DMS153 (cell line): ENCODE data around the gene HAP1.

Experiments used
- DNase-seq: peaks from one replicate; lab custom pipeline; 2025; lab: John Stamatoyannopoulos, UW

The HAP1 gene

DNA sequence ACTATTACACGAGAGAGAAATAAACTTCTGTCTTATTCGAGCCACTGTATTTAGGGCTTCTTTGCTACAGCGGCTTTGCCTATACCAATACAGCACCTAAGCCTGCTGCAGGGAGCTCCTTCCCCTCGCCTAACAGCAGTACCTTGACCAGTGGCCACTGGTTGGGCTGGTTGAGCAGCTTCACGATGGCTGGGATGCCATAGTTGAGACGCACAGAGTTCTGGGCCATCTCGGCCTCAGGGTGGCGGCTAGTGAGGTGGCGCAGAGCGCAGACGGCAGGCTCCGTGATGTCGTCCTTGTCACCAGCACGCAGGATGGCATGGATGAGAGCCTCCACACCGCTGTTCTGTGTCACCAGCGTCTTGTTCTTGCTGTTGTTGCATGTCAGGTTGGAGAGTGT lies 28.4 kb upstream of the HAP1 start:
- DNase-seq: no peak

DNA sequence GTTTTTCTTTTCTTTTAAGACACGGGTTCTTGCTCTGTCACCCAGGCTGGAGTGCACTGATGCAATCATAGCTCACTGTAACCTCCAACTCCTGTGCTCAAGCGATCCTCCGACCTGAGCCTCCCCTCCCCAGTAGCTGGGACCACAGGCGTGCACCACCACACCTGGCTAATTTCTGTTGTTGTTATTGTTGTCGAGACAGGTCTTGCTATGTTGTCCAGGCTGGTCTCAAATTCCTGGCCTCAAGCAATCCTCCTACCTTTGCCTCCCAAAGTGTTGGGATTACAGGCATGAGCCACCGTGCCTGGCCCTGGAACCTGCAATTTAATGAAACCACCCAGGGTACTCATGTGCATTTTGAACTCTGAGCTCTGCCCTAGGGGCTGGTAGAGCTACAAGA lies 27.9 kb upstream of the HAP1 start:
- DNase-seq: no peak

DNA sequence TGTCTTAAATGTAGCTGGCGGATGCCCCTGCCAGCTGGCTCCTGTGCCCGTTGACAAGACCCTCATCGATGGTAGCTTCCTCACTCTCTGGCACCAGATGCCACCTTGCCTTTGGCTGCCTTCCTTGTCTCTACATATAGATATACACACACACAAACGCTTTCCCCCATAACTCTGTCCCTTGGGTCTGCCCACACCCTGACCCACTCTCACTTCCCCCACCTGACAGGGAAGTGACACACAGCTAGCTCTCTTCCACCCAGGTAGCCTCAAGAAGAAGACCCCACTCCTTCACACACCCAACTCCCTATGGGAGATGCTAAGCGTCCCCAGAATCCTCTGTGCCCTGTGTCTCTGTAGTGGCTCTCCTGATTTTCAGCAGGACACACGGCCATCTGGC lies 26.4 kb upstream of the HAP1 start:
- no peak for DNase-seq

DNA sequence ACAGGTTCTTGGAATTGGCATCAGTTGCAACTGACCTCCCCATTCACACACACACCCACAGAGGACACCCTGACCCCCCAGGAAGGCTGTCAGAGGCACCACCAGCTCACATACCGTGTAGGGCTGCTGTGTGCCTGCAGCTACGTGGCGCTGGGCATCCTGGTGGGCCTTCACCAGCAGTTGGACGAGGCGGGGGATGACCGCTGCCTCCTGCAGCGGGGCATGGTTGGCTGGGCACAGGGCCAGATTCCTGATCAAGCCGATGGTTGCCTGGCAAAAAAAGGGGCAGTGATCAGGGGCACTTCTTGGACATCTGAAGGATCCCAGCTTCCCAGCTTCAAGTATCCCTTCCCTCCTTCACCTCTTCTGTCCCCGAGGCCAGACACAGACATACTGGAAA lies 24.2 kb upstream of the HAP1 start:
- DNase-seq: no peak

DNA sequence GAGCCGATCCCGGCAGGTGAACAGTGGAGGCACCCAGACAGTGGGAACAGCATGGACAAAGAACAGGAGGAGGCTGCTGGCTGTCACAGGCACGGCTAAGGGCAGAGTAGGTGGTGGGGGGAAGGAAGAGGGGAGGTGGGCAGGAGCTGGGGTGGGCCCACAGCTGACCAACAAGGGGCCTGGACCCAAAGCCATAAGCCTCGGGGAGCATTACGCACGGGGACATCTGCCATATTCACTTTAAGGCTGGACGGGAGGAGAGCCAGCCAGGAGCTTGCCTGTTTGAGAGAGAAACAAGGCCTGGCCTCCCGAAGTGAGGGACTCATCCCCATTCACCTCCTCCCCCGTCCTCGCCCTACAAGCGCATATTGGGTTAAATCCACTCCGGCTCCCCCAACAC lies 19.6 kb upstream of the HAP1 start:
- no peak for DNase-seq

DNA sequence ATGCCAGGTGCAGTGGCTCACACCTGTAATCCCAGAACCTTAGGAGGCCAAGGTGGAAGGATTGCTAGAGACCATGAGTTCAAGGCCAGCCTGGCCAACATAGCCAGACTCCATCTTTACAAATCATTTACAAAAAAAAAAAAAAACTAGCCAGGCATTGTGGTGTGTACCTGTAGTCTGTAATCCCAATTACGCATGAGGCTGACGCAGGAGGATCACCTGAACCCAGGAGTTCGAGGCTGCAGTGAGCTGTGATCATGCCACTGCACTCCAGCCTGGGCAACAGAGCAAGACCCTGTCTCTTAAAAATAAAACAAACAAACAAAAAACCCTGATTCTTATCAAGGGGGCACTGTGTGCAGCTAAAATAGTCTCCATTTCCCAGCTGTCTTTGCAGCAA lies 16.8 kb upstream of the HAP1 start:
- DNase-seq: no peak

DNA sequence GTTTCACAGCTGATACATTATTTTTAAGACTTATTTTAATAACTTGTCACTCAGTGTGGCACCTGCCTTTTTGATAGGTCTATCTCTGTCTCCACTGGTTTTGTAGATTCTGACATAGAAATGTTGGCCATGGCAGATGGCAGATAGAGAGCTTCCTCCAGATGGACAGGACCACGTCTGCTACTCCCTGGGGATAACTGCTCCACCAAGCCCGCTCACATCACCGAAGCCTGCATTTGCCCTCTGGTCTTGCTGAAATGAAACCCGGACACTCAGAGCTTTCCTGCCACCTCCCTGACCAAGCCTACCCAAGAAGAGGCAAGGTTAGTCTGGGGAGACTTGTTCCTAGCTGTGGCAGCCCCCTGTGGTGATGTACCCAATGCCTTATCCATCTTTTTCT lies 16.4 kb upstream of the HAP1 start:
- DNase-seq: no peak

DNA sequence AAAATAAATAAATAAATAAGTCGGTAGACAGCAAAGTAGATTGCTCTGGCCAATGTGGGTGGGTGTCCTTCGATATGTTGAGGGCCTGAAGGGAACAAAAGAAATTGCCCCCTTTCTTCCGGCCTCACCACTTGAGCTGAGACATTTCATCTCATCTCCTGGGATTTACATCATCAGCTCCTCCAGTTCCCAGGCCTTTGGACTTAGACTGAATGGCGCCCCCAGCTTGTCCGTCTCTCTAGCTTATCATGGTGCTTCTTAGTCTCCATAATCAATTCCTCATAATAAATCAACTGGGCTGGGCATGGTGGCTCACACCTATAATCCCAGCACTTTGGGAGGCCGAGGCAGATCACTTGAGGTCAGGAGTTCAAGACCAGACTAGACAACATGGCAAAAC lies 13.8 kb upstream of the HAP1 start:
- DNase-seq: no peak

DNA sequence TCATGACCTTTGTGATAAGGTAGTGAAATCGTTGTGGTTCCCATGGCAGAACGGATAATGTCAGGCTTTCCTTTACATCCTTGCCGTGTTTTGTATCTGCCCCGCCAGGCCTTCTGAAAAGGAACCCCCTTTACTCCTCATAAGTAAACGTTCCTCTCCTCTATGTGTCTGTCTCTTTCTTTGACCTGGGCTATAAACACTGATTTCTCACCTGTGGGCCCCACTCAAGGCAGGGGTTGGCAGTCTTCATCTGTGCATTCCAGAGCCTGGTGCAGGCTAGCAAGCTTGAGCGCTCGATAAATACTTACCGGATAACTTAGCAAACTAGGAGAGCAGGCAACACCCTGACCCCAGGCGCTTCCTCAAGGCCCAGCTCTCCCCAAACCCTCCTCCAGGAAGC lies 7.3 kb upstream of the HAP1 start:
- no peak for DNase-seq

DNA sequence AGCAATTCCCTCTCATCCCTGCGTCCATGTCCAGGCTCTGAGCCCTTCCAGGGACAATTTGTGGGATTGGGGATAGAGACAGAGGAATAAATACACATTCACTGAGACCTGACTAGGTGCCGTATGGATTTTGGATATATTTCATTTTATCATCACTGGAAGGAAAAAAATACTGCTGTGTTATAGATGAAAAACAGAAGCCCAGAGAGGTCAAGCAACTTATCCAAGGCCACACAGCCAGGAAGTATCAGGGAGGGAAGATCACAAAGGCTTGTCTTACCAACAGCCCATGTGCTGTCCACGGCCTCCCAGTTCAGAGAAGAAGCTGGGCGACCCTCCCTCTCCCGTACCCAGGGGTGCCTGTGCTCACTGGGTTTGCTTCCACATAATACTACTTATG lies 6.1 kb upstream of the HAP1 start:
- no peak for DNase-seq

DNA sequence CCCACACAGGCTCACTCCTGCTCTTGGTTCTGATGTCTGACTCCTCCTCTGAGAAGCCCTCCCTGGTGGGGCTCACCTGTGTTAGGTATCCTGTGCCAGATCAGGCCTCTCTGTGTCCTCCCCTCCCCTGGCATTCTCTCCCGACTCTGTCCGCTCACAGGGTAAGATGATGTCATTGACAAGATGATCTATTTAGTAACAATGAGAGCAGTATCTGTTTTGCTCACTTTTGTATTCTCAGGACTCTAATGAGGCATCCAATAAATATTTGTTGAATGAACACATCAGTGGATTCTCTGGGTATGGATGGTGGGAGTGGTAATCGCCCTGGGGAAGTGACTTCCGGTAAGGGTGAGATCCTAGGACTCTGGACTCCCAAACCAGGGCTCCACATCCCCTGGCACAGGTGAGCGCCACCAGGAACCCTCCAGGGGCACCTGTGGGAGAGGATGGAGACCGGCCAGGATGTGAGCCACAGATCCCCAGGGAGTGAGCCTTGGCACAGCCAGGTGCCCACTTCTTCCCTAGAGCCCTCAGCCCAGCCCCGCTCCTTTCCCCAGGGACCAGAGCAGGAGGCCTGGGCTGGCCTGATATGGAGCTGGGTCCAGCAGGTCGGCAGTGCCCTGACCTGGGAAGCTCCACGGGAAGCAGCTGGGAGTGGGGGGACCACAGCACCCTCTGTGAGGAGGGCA lies 5.4 kb upstream of the HAP1 start:
- peak; percentile 95 for DNase-seq

DNA sequence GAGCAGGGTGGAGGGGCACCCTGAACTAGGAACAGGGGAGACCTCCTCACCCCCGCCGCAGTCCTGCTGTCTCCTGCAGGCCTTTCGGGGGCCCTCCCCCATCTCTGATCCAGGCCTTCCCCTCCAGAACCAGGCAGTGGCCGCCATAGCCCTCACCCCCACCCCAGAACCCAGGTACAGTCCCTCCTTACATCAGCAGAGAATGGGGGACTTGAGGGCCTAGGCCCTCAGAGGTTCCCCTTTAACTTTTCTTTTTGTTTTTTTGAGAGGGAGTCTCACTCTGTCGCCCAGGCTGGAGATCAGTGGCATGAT lies 4.3 kb upstream of the HAP1 start:
- DNase-seq: no peak

DNA sequence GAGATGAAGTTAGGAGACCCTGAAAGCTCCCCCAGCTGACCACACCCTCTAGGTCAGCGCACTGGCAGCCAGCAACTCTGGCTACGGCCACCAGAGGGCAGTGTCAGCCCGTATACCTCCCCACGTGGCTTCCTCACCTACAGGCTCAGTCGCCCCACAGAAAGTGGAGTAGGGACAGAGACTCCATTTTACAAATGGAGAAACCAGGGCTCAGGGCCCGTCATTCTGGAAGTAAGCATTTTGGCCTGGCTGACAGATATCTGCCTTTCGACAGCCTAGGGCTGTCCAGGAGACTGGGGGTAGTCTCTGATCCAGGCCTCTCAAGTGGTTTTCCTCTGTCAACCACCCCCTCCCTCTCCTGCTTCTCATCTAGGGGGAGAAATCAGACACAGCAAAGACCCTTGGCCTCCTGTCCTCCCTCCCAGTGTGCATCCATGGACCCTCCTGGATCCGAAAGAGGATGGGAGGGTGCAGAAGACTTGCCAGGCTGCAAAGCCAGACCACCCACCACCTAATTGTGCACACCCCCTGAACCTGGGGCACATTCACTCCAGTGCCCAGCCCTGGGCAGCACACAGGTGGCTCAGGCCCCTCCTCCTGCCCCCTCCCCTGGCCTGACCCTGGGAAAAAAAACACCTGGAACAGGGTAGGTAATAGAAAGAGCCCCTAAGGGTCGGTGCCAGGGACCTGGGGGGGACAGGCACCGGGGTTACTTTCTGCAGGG lies 3.8 kb upstream of the HAP1 start:
- peak; percentile 59 for DNase-seq

DNA sequence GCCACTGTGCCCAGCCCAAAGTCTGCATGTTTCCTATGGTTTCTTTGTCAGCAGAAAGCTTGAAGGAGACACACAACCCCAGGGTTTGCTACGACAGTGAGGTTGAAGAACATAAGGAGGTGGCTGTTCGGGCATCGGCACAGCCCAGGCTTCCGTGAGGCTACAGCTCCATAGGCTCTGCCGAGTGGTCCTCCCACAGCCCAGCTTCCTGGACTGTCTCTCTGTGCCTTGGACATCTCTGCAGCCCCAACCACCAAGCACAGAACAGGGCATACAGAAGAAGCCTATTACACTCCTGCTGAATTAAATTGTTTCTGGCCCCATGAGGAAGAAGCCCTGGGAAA lies 3.2 kb upstream of the HAP1 start:
- DNase-seq: no peak

DNA sequence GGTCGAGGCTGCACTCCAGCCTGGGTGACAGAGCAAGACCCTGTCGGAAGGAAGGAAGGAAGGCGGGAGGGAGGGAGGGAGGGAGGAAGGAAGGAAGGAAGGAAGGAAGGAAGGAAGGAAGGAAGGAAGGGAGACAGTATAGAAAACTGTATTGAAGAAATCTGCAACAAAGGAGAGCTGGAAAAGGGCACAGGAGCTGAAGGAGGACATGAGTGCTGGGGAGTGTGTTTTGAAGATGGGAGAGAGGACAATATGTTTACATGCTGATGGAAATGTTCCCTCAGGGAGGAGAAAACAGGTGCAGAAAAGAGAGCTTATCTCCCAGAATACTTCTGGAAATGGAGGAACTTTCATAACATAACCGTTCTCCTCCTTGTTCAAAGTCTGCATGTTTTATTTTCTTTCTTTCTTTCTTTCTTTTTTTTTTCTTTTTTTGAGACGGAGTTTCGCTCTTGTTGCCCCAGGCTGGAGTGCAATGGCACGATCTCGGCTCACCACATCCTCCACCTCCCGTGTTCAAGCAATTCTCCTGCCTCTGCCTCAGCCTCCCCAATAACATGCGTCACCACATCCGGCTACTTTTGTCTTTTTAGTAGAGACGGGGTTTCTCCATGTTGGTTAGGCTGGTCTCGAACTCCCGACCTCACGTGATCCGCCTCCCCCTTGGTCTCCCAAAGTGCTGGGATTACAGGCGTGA lies 2.7 kb upstream of the HAP1 start:
- DNase-seq: no peak

DNA sequence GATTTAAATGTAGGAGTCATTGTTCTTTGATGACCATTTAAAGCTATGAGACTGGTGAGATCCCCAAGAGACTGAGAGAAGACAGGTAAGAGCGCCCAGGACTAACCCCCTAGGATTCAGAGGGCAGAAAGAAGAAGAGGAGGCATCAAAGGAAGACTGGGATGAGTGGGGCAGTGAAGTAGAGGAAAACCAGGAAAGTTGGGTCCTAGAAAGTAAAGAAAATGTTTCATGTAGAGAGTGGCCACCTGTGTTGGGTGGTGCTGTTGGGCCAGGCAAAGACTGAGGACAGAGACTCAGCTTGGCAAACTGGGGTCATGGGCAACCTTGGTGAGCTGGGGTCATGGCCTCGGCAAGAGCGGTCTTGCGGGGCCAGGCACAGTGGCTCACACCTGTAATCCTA lies 1.3 kb upstream of the HAP1 start:
- DNase-seq: no peak

DNA sequence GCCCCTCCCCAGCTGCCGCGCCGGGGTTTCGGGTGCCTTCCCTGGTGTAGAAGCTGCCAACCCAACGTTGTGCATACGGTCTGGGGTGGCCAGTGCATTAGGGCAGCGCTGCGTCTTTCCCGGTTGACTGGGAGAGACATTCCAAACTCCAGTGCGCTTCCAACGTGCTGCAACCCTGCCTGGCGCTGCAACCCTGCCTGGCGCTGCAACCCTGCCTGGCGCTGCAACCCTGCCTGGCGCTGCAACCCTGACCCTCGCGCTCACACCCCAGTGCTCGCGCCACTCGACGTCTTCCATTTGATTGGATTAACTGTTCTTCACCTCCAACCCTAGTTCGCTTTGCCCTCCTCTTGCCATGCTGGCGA lies 488 bp upstream of the HAP1 start:
- no peak for DNase-seq

DNA sequence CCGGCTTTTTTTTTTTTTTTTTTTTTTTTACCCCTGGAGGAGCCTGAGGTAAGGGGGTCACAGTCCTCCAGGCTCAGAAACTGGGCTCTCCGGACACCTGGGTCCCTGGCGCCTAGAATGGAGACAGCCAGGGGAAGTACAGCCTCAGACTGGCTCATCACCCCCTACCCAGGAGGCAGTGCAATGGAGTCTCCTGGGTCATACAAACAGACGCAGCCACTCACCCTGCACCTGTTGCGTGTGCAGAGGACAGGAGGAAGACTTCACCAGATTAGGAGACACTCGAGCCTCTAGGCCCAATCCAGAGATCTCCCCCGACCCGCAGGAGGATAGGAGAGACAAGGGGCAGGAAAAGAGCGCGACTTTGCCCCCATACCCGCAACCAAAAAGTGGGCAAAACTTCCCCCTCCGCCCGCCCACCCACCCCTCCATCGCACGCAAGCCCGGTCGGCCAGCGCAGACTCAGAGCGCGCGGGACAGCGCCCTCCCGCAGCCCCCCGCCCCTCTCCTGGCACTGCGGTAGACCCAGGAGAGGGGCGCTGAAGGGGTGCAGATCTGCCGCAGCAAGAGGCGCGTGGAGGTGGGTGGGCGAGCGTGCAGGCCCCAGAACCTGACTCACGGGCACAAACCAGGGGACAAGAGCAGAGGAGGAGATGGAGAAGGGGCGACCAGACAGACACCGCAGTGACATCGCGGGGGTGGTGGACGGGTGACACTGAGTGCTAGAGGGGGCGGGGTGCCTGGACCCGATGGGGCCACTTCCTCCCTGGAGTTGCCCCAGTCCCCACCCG lies 900 bp downstream of the HAP1 start:
- DNase-seq: no peak

DNA sequence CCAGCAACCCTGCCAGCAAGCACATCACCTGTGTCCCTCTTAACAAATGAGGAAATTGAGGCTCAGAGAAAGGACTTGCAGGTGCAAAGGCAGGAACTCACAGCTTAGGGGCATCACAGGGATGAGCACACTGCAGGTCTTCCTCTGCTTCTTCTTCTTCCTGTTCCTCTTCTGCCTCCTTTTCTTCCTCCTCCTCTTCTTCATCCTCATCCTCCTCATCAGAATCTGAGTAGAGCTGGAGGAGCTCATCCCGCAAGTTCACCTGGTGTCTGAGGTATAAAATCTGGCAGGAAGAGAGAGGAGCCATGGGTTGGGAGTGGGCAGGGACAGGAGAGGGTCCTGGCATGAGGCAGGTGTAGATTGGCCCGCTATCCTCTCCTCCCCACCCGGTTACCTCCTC lies 2.6 kb downstream of the HAP1 start:
- DNase-seq: no peak

DNA sequence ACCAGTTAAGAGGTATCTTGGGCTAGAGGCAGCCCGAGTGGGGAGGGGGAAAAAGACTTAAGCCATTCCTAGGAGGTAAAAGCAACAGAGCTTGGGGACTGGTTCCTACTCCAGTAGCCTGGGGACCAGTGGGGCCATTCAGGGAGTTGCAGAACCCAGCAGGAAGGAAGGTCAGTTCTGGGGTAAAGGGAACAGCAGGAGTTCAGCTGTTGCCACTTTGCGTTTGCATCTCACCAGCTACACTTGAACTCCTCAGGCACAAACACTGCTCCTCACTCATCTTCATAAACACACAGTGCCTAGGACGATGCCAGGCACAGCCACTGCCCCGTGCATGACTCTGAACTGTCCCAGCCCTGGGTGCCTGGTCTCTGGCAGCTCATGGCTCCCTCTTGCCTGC lies 4.0 kb downstream of the HAP1 start:
- DNase-seq: no peak

DNA sequence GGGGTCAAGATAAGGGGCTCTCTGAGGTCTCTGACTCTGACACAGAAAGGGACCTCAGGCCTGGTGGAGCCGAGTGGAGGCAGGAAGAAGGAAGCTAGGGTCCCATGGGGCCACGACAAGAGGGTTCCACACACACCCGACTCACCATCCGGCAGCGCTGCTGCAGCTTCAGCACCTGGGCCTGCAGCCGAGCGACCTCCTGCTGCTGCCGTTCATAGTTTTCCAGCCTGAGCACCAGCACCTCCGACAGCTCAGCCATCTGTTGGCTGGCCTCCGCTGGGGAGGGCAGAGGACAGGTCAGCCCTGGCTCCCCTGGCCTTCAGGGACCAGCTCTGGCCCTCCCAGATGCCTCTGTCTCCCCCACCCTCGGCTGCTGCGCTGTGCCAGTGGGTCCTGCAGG lies 6.4 kb downstream of the HAP1 start:
- DNase-seq: no peak

DNA sequence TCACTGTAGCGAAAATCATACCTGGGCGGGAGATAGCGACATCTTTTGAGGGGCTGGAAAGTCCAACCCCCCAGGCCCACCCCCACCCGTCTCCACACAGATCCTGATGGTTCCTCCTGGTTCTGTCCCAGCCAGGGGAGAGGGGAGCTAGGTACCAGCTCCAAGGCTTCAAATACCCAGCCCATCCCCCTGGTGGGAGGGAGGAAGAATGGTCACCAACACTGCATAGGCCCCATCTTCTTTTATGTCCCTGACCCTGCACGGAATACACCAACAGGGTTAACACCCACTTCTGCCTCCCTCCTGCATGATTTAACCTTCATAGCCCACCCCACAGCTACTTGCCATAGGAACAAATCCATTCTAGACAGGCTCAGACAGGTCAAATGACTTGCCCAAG lies 9.3 kb downstream of the HAP1 start:
- DNase-seq: no peak

DNA sequence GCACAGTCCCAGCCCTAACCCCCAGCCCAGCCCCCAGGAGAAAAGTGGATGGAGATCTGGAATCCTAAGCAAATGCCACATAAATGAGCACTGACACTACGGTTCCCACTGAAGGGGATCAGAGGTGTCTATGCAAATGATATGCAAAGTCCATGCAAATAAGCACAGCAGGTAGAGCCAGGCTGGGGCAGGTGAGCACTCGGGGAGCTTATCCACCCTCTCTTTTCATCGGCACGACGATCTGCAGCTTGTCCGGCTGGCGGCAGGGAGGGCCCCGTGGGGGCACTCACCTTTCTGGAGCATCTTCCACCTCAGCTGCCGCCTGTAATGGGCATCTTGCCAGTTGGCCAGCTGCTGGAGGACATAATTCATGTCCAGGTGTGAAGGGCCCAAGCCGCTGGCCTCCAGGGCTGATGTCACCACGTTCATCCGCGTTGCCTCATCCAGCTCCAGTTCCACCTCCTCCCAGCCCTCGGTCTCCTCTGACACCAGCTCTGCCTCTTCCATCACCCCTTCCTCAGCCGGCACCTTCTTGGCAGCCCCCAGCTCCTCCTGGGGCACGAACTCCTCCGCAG lies 9.9 kb downstream of the HAP1 start:
- DNase-seq: peak; percentile 72
